ENCODE measurements around the gene NRN1.

The NRN1 gene

DNA sequence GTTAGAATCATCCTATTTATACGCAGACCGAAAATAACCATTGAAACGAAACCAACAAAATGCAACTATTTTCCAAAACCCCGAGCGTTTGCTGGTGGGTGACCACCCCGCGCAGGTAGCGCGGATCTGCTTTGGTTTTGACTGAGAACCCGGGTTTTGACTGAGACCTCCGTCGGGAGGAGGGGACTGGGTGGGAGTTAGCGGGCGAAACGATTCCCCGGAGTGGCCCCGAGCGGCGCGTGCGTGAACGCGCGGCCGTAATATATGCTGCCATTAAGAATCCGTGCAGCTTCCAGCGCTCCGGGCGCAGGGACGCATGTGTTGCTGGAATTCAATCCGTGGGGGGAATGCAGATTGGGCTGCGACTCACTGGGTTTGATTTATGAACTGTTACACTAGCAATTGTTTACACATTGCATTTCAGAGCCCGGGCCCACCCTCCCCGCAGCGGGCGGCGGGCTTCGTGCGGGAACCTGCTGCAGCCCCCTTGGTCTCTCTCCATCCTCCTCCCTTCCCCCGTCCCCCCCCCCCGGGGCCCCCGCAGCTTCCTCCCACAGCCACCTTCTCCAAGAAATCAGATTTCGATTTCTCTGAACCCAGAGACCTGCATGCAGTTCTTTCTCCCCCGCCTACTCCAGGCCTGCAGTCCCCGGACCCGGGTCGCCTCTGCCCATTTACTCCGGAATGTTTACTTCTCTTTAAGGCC lies 9.9 kb downstream of the NRN1 start (continued):
- TF ChIP-seq ZNF155 (tag by site-specific recombination; IDR thresholded peaks at IDR 0.05) (no peak), ZNF776 (tag by site-specific recombination; IDR thresholded peaks at IDR 0.05; ENCODE audit: borderline replicate concordance) (no peak), BCL11B (tag by site-specific recombination; IDR thresholded peaks at IDR 0.05; ENCODE audit: low read depth) (no peak), CTCF (tag by site-specific recombination; IDR thresholded peaks at IDR 0.05) (no peak), ZNF501 (tag by site-specific recombination; IDR thresholded peaks at IDR 0.05) (no peak), ZNF311 (tag by site-specific recombination; IDR thresholded peaks at IDR 0.05; ENCODE audit: borderline replicate concordance) (no peak), ZNF560 (tag by site-specific recombination; IDR thresholded peaks at IDR 0.05; ENCODE audit: borderline replicate concordance) (no peak), ZNF792 (tag by site-specific recombination; IDR thresholded peaks at IDR 0.05) (no peak), PRDM1 (tag by site-specific recombination; IDR thresholded peaks at IDR 0.05) (no peak), INSM2 (tag by site-specific recombination; IDR thresholded peaks at IDR 0.05) (no peak), SP7 (tag by site-specific recombination; IDR thresholded peaks at IDR 0.05) (0 out of 2 replicates have a peak, but pooled peaks have one; percentile 12), ZBTB17 (tag by site-specific recombination; IDR thresholded peaks at IDR 0.05) (no peak), ZNF561 (tag by site-specific recombination; IDR thresholded peaks at IDR 0.05; ENCODE audit: borderline replicate concordance) (no peak), GLI4 (tag by site-specific recombination; IDR thresholded peaks at IDR 0.05) (no peak), GLIS1 (tag by site-specific recombination; IDR thresholded peaks at IDR 0.05) (peak; percentile 61), OVOL3 (tag by site-specific recombination; IDR thresholded peaks at IDR 0.05) (no peak), ZIC2 (tag by site-specific recombination; IDR thresholded peaks at IDR 0.05) (peak; percentile 61), ZNF184 (tag by site-specific recombination; IDR thresholded peaks at IDR 0.05) (no peak), ZNF423 (tag by site-specific recombination; IDR thresholded peaks at IDR 0.05) (no peak), ZNF580 (tag by site-specific recombination; IDR thresholded peaks at IDR 0.05) (no peak), RBAK (tag by site-specific recombination; IDR thresholded peaks at IDR 0.05) (no peak), ZNF473 (tag by site-specific recombination; IDR thresholded peaks at IDR 0.05) (no peak), ZNF600 (tag by site-specific recombination; IDR thresholded peaks at IDR 0.05) (no peak), ZNF701 (tag by site-specific recombination; IDR thresholded peaks at IDR 0.05) (no peak), ZNF211 (tag by site-specific recombination; IDR thresholded peaks at IDR 0.05; ENCODE audit: low read depth) (no peak), TRIM28 (IDR thresholded peaks at IDR 0.05; ENCODE audit: borderline replicate concordance, low read length) (no peak), ZNF585B (tag by site-specific recombination; IDR thresholded peaks at IDR 0.05) (no peak; the same call in 1 of the 2 replicates), ZNF777 (tag by site-specific recombination; IDR thresholded peaks at IDR 0.05; ENCODE audit: borderline replicate concordance) (no peak)
- TF ChIP-seq, protein P1, sequence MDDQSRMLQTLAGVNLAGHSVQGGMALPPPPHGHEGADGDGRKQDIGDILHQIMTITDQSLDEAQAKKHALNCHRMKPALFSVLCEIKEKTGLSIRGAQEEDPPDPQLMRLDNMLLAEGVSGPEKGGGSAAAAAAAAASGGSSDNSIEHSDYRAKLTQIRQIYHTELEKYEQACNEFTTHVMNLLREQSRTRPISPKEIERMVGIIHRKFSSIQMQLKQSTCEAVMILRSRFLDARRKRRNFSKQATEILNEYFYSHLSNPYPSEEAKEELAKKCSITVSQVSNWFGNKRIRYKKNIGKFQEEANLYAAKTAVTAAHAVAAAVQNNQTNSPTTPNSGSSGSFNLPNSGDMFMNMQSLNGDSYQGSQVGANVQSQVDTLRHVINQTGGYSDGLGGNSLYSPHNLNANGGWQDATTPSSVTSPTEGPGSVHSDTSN (CRISPR knock-in tag; IDR thresholded peaks at IDR 0.05): no peak
- TF ChIP-seq, protein P2, sequence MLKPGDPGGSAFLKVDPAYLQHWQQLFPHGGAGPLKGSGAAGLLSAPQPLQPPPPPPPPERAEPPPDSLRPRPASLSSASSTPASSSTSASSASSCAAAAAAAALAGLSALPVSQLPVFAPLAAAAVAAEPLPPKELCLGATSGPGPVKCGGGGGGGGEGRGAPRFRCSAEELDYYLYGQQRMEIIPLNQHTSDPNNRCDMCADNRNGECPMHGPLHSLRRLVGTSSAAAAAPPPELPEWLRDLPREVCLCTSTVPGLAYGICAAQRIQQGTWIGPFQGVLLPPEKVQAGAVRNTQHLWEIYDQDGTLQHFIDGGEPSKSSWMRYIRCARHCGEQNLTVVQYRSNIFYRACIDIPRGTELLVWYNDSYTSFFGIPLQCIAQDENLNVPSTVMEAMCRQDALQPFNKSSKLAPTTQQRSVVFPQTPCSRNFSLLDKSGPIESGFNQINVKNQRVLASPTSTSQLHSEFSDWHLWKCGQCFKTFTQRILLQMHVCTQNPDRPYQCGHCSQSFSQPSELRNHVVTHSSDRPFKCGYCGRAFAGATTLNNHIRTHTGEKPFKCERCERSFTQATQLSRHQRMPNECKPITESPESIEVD (tag by site-specific recombination; IDR thresholded peaks at IDR 0.05): no peak
- TF ChIP-seq, protein P3, sequence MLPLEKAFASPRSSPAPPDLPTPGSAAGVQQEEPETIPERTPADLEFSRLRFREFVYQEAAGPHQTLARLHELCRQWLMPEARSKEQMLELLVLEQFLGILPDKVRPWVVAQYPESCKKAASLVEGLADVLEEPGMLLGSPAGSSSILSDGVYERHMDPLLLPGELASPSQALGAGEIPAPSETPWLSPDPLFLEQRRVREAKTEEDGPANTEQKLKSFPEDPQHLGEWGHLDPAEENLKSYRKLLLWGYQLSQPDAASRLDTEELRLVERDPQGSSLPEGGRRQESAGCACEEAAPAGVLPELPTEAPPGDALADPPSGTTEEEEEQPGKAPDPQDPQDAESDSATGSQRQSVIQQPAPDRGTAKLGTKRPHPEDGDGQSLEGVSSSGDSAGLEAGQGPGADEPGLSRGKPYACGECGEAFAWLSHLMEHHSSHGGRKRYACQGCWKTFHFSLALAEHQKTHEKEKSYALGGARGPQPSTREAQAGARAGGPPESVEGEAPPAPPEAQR (tag by site-specific recombination; IDR thresholded peaks at IDR 0.05): no peak
- TF ChIP-seq, protein P4, sequence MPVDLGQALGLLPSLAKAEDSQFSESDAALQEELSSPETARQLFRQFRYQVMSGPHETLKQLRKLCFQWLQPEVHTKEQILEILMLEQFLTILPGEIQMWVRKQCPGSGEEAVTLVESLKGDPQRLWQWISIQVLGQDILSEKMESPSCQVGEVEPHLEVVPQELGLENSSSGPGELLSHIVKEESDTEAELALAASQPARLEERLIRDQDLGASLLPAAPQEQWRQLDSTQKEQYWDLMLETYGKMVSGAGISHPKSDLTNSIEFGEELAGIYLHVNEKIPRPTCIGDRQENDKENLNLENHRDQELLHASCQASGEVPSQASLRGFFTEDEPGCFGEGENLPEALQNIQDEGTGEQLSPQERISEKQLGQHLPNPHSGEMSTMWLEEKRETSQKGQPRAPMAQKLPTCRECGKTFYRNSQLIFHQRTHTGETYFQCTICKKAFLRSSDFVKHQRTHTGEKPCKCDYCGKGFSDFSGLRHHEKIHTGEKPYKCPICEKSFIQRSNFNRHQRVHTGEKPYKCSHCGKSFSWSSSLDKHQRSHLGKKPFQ (tag by site-specific recombination; IDR thresholded peaks at IDR 0.05): no peak
